HepG2 (cell line): ENCODE data around the gene WDR19. TPM values are rescaled to one million over a fixed set of nuclear protein-coding genes. Genes with fewer than 3 reads are reported as not detected.

Experiments used
- ATAC-seq: fragments of 200-7000 bp; cut with Tn5 transposase; 3 replicates; pipeline ENCODE4 v1.9.1; 2020; ENCODE audit warnings: mild to moderate bottlenecking, moderate library complexity
- BruUV-seq: library from RNA; stranded (reverse); fragments of 400-500 nt; replicated peaks from 2 replicates; lab custom pipeline; 2021; lab: Mats Ljungman, UMichigan
- CTCF ChIA-PET: fragments of 300-600 bp; formaldehyde crosslinking; extraction: SDS; loops from one replicate; lab custom pipeline; 2021; ENCODE audit warnings: low total read pairs, inconsistent platforms, low intra/inter-chr PET ratio; lab: Yijun Ruan, JAX
- POLR2A ChIA-PET: fragments of 350-600 bp; sonication (Branson Sonifier 250); formaldehyde crosslinking; loops from one replicate; lab custom pipeline; 2020; ENCODE audit warnings: antibody characterized with exemption, inconsistent platforms; lab: Yijun Ruan, JAX
- DNase-seq: peaks from one replicate; pipeline ENCODE4 v3.0.0-alpha.2; 2015; ENCODE audit warnings: low spot score
- FAIRE-seq: peaks from 3 replicates; lab custom pipeline; 2011; peaks lifted over from hg19 to GRCh38; lab: Jason Lieb, UNC
- H2AFZ ChIP-seq: one replicate; pipeline ENCODE4 v1.6.1; 2011; ENCODE audit warnings: low read length, inconsistent platforms
- H3K27ac ChIP-seq: fragments of 300-600 bp; 3 replicates; pipeline ENCODE4 v1.8.0; 2011; ENCODE audit warnings: mixed run types, mild to moderate bottlenecking, mixed read lengths, low read length, inconsistent platforms; ENCODE audit not compliant: insufficient read depth; ENCODE audit errors: extremely low read length
- H3K27me3 ChIP-seq, 2 experiments: fragments of 200-600 bp in 1 of 2; 2 replicates in 1 of 2; 3 replicates in 1 of 2; pipeline versions ENCODE4 v1.6.0 to v1.8.0; 2011; ENCODE audit warnings: low read length in 2 of 2, mild to moderate bottlenecking in 2 of 2, moderate library complexity in 2 of 2, inconsistent platforms in 1 of 2; ENCODE audit not compliant: insufficient read depth in 2 of 2, control insufficient read depth in 1 of 2
- H3K36me3 ChIP-seq, 2 experiments: fragments of 200-600 bp in 1 of 2; replicated peaks in 1 of 2; 2 replicates in 1 of 2; 3 replicates in 1 of 2; pipeline versions ENCODE4 v1.5.1 to v1.8.0; 2011; ENCODE audit warnings: low read length in 2 of 2, inconsistent platforms in 1 of 2; ENCODE audit not compliant: insufficient read depth in 2 of 2, control insufficient read depth in 1 of 2
- H3K4me1 ChIP-seq: 2 replicates; pipeline ENCODE4 v1.5.1; 2012; ENCODE audit warnings: low read length, inconsistent platforms; ENCODE audit not compliant: insufficient read depth
- H3K4me2 ChIP-seq: 2 replicates; pipeline ENCODE4 v1.6.0; 2011; ENCODE audit warnings: low read depth, low read length, inconsistent platforms
- H3K4me3 ChIP-seq, 3 experiments: fragments of 200-600 bp in 1 of 3; sonication (generic), shearing (Covaris generic) in 1 of 3; replicated peaks in 1 of 3; 2 replicates each; pipeline ENCODE4 v1.5.1; 2011 to 2016; ENCODE audit warnings: low read length in 3 of 3, inconsistent platforms in 2 of 3, low read depth in 2 of 3, mild to moderate bottlenecking in 2 of 3, control low read depth in 1 of 3, mixed read lengths in 1 of 3; ENCODE audit not compliant: insufficient read depth in 1 of 3
- H3K79me2 ChIP-seq: one replicate; pipeline ENCODE4 v1.6.1; 2011; ENCODE audit warnings: low read length, inconsistent platforms; ENCODE audit not compliant: insufficient read depth
- H3K9ac ChIP-seq: 2 replicates; pipeline ENCODE4 v1.6.0; 2011; ENCODE audit warnings: mild to moderate bottlenecking, low read depth, low read length, inconsistent platforms; ENCODE audit not compliant: insufficient read depth
- H3K9me3 ChIP-seq: 2 replicates; pipeline ENCODE4 v1.5.1; 2012; ENCODE audit warnings: mild to moderate bottlenecking, low read length
- H4K20me1 ChIP-seq: 2 replicates; pipeline ENCODE4 v1.6.0; 2011; ENCODE audit warnings: inconsistent platforms, mild to moderate bottlenecking, low read length, moderate library complexity; ENCODE audit not compliant: insufficient read depth
- ARID3A ChIP-seq: IDR thresholded peaks from 2 replicates; pipeline ENCODE4 v1.6.1; 2012; ENCODE audit warnings: low read depth, low read length, improper control_type of control experiment
- CREB1 ChIP-seq, 2 experiments: fragments of 450-650 bp in 1 of 2; IDR thresholded peaks; 2 replicates each; pipeline ENCODE4 v1.6.1; 2016 to 2017; ENCODE audit warnings: control low read depth in 1 of 2, mild to moderate bottlenecking in 1 of 2, missing compliant biosample characterization in 1 of 2, missing genetic modification characterization in 1 of 2
- CREB3 ChIP-seq: sonication (generic); formaldehyde crosslinking; IDR thresholded peaks from 2 replicates; pipeline ENCODE4 v1.5.0; 2020; ENCODE audit warnings: missing genetic modification reagents
- ISL2 ChIP-seq: sonication (generic); formaldehyde crosslinking; IDR thresholded peaks from 2 replicates; pipeline ENCODE4 v1.5.0; 2020; ENCODE audit warnings: missing genetic modification reagents
- NFE2L2 ChIP-seq: fragments of 150-350 bp; IDR thresholded peaks from 2 replicates; pipeline ENCODE4 v1.6.1; 2014; ENCODE audit warnings: low read length
- REST ChIP-seq, 2 experiments: IDR thresholded peaks; 2 replicates each; pipeline ENCODE4 v1.6.1; 2011 to 2012; ENCODE audit warnings: low read length in 2 of 2, borderline replicate concordance in 1 of 2, low read depth in 1 of 2, mild to moderate bottlenecking in 1 of 2, moderate library complexity in 1 of 2
- RXRA ChIP-seq: sonication (generic); formaldehyde crosslinking; IDR thresholded peaks from 2 replicates; pipeline ENCODE4 v1.5.1; 2020; ENCODE audit warnings: missing genetic modification reagents
- STAG1 ChIP-seq: sonication (generic); formaldehyde crosslinking; IDR thresholded peaks from 2 replicates; pipeline ENCODE4 v1.4.0; 2020; ENCODE audit warnings: missing genetic modification reagents
- UBTF ChIP-seq: sonication (generic); formaldehyde crosslinking; IDR thresholded peaks from 2 replicates; pipeline ENCODE4 v1.4.0; 2020; ENCODE audit warnings: mild to moderate bottlenecking, missing genetic modification reagents
- ZIK1 ChIP-seq: sonication (generic); formaldehyde crosslinking; IDR thresholded peaks from 2 replicates; pipeline ENCODE4 v1.5.0; 2020; ENCODE audit warnings: mild to moderate bottlenecking, low read depth, missing genetic modification reagents, borderline replicate concordance
- WGBS: methylation state at CpG from one replicate; pipeline ENCODE4 v1.1.6; 2017; ENCODE audit warnings: low lambda C conversion rate; 5-methylcytosine and 5-hydroxymethylcytosine counted together
- in situ Hi-C: cut with HindIII; loops from 2 replicates; pipeline ENCODE4 v1.10.0; 2017; ENCODE audit warnings: low pct_unique_long_range_greater_than_20kb; ENCODE audit not compliant: extremely low pct_ligation_motif_present
- intact Hi-C: fragments of 100-400 bp; cut with micrococcal nuclease; formaldehyde crosslinking; loops from one replicate; pipeline ENCODE4 v1.10.0; 2022; ENCODE audit not compliant: unreplicated experiment
- polyA plus RNA-seq, 8 experiments: library from polyadenylated mRNA; depleted of rRNA in 3 of 8; stranded (reverse) in 7 of 8; unstranded in 1 of 8; fragments of >200 nt; fragmentation: Illumina TruSeq in 4 of 8; extraction: Trizol in 4 of 8; gene quantifications; 2 replicates each; pipeline versions ENCODE4 v1.2.1 to v1.2.3, GENCODE V29; 2011 to 2016; ENCODE audit warnings: low read depth in 4 of 8, missing spikeins in 1 of 8, mixed read lengths in 1 of 8; ENCODE audit not compliant: insufficient read depth in 1 of 8
- total RNA-seq, 5 experiments: library from RNA; depleted of rRNA; stranded (reverse); fragments of >200 nt; fragmentation: Illumina TruSeq; extraction: Trizol; gene quantifications; 2 replicates each; pipeline ENCODE4 v1.2.3, GENCODE V29; 2016; ENCODE audit warnings: low read depth in 1 of 5

Gene WDR19
- total and polyA plus RNA-seq, 2 of the 13 experiments (the other 11 are each of a cell fraction or from before 2014, with no cell fraction given) = 22.9 to 34.1 TPM

- H4K20me1 ChIP-seq = no peaks in the 10 kb centered on the region
- H3K9ac ChIP-seq = no peak overlapping the region
- ChIA-PET POLR2A (no interaction called here), CTCF (no interaction called here)
- 86% methylated on average over 12 of the region's 12 CpGs for WGBS
- in situ Hi-C loops (no loop called here), intact Hi-C loops (no loop called here)
- peaks cover 13% of the 10 kb centered on the region; the same call in 1 of the 2 replicates for H3K4me1 ChIP-seq
- H3K79me2 ChIP-seq = no peaks in the 10 kb centered on the region
- no peak overlapping the region for H3K4me2 ChIP-seq
- FAIRE-seq = no peak
- DNase-seq = no peak
- ATAC-seq = no peak
- BruUV-seq = no TSS peak
- no peaks in the 10 kb centered on the region for H3K9me3 ChIP-seq
- no peak overlapping the region for H3K4me3 ChIP-seq
- TF ChIP-seq CREB1 (IDR thresholded peaks at IDR 0.05) (no peak), CREB1 (CRISPR knock-in tag; IDR thresholded peaks at IDR 0.05) (no peak), ISL2 (CRISPR knock-in tag) (no peak), STAG1 (CRISPR knock-in tag) (no peak), ZIK1 (CRISPR knock-in tag) (no peak), UBTF (CRISPR knock-in tag) (no peak)
- H2AFZ ChIP-seq = no peak overlapping the region
- H3K27me3 ChIP-seq = no peaks in the 10 kb centered on the region; a peak in 1 of 5 replicates
- H3K27ac ChIP-seq = no peak overlapping the region
- H3K36me3 ChIP-seq = no peaks in the 10 kb centered on the region
Measured at GRCh38 chr4:39170301-39170700, 12.0 kb upstream of the WDR19 start.

- no peak overlapping the region for H3K9ac ChIP-seq
- ATAC-seq (no peak), FAIRE-seq (no peak), DNase-seq (no peak)
- no peaks in the 10 kb centered on the region for H3K36me3 ChIP-seq
- BruUV-seq = no TSS peak
- no peaks in the 10 kb centered on the region for H3K27me3 ChIP-seq
- ChIA-PET CTCF (no interaction called here), POLR2A (no interaction called here)
- no peaks in the 10 kb centered on the region for H4K20me1 ChIP-seq
- in situ Hi-C loops (no loop called here), intact Hi-C loops (no loop called here)
- no peak overlapping the region for H3K4me2 ChIP-seq
- no peak overlapping the region for H3K4me3 ChIP-seq
- H2AFZ ChIP-seq = no peak overlapping the region
- no peaks in the 10 kb centered on the region for H3K79me2 ChIP-seq
- peaks cover 15% of the 10 kb centered on the region for H3K4me1 ChIP-seq
- H3K9me3 ChIP-seq = no peaks in the 10 kb centered on the region
- H3K27ac ChIP-seq = no peak overlapping the region
- TF ChIP-seq CREB3 (CRISPR knock-in tag) (no peak), NFE2L2 (no peak), ARID3A (no peak), REST (IDR thresholded peaks at IDR 0.05; ENCODE audit: borderline replicate concordance in 1 of 2, low read depth in 1 of 2, low read length in 2 of 2) (no peak), RXRA (no peak)
Measured at GRCh38 chr4:39178706-39179105, 3.6 kb upstream of the WDR19 start.
